Stimulated activated CD8-positive, alpha-beta memory T cell treated with anti-CD3 and anti-CD28 coated beads, Interleukin-7, amount 100 ng/mL, for 48 hours (primary cell): ENCODE measurements around the gene TNFAIP8L1.

Experiments used
- DNase-seq, 2 donors: peaks; one replicate each; pipeline ENCODE4 v3.0.0-alpha.2; 2020; ENCODE audit warnings: low read depth in 1 of 2; ENCODE audit errors: extremely low read depth in 1 of 2

TNFAIP8L1 gene

GRCh38 chr19:4647676-4648644, 8.6 kb downstream of the TNFAIP8L1 start:
- DNase-seq, result no peak

GRCh38 chr19:4649392-4650047, 10.2 kb downstream of the TNFAIP8L1 start:
- no peak for DNase-seq

- no peak for DNase-seq
Measured at GRCh38 chr19:4650159-4650558, 10.8 kb downstream of the TNFAIP8L1 start.

- DNase-seq, result no peak
Measured at GRCh38 chr19:4652075-4652474, 12.8 kb downstream of the TNFAIP8L1 start.

- no peak for DNase-seq
Measured at GRCh38 chr19:4653793-4654436, 14.6 kb downstream of the TNFAIP8L1 start.

- no peak for DNase-seq
Measured at GRCh38 chr19:4654437-4655361, 15.4 kb downstream of the TNFAIP8L1 start.

GRCh38 chr19:4656102-4656501, 16.8 kb downstream of the TNFAIP8L1 start:
- no peak for DNase-seq

GRCh38 chr19:4657262-4657661, 17.9 kb downstream of the TNFAIP8L1 start:
- DNase-seq, result no peak

GRCh38 chr19:4657835-4658234, 18.5 kb downstream of the TNFAIP8L1 start:
- DNase-seq, result no peak

- DNase-seq, result no peak
Measured at GRCh38 chr19:4660181-4660791, 21.0 kb downstream of the TNFAIP8L1 start.

- no peak for DNase-seq
Measured at GRCh38 chr19:4660993-4661392, 21.7 kb downstream of the TNFAIP8L1 start.

GRCh38 chr19:4662020-4662695, 22.8 kb downstream of the TNFAIP8L1 start:
- no peak for DNase-seq

- no peak for DNase-seq
Measured at GRCh38 chr19:4662812-4663211, 23.5 kb downstream of the TNFAIP8L1 start.

GRCh38 chr19:4664642-4665041, 25.3 kb downstream of the TNFAIP8L1 start:
- no peak for DNase-seq

- DNase-seq, result peak; percentile 89 to 92
Measured at GRCh38 chr19:4669723-4670480, 30.6 kb downstream of the TNFAIP8L1 start, which contains the start of gene MYDGF. MYDGF (minus strand) TSS chr19:4670342; CDS start chr19:4670334, 8 bp downstream.

GRCh38 chr19:4671185-4671851, 32.0 kb downstream of the TNFAIP8L1 start:
- DNase-seq, result no peak

- DNase-seq, result no peak
Measured at GRCh38 chr19:4673216-4673615, 33.9 kb downstream of the TNFAIP8L1 start.

- DNase-seq, result no peak
Measured at GRCh38 chr19:4673726-4674125, 34.4 kb downstream of the TNFAIP8L1 start.
